Stimulated activated CD8-positive, alpha-beta memory T cell treated with anti-CD3 and anti-CD28 coated beads, Interleukin-7, amount 100 ng/mL, for 1 hour (primary cell): ENCODE measurements around the gene OR1J2.

ENCODE experiments used
- DNase-seq, 2 donors: peaks; one replicate each; pipeline ENCODE4 v3.0.0-alpha.2; 2020; ENCODE audit warnings: low read depth in 2 of 2

OR1J2 gene

GRCh38 chr9:122551371-122551770 is 40.8 kb downstream of the OR1J2 start:
- no peak for DNase-seq

- DNase-seq, result no peak
Observed at GRCh38 chr9:122552812-122553211, 42.2 kb downstream of the OR1J2 start, which contains the start of gene OR1N2. Gene OR1N2 (plus strand): TSS chr9:122553112. CDS start chr9:122553212, 100 bp downstream.
